ENCODE measurements around the gene ZNF236. TPM values are rescaled to one million over a fixed set of nuclear protein-coding genes. Genes with fewer than 3 reads are reported as not detected.
"Not testable (repeated sequence)": the region's sequence is repeated elsewhere in the genome, so short reads cannot be mapped to it uniquely, and the experiment has no call there.

Gene ZNF236
- total and polyA plus RNA-seq, 4 donors = 0.83 to 8.2 (median 5.0) TPM

DNA sequence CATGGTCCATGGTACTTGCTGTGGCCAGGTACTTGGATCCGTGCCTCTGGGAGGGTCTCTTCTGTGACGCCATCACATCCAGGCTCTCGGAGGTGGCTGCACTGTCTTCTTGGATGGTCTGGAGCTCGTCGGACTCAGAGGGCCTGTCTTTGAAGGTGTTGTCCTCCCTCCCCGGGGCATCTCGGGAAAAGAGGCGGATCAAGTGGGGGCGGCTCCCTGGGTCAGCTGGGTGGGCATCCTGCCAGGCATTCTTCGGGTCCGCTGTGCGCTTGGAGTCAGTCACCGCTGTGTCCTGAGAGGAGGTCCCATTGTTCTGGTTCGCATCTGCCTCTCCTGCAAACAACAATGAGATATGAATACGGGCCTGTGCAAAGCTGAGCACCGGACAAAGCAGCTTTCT, 194.6 kb downstream of the ZNF236 start:
- Histone ChIP-seq H3K4me1 (ENCODE audit: control insufficient read depth in 4 of 4, insufficient read depth in 4 of 4, low read length in 3 of 4) (no peaks in the 10 kb centered on the region), H3K9me3 (ENCODE audit: control insufficient read depth in 4 of 4, low read length in 3 of 4) (no peaks in the 10 kb centered on the region), H3K9ac (ENCODE audit: low read depth in 1 of 2, low read length in 2 of 2) (no peak overlapping the region), H3K27me3 (ENCODE audit: control insufficient read depth in 4 of 4, insufficient read depth in 4 of 4, low read length in 3 of 4) (no peaks in the 10 kb centered on the region), H3K4me3 (ENCODE audit: low read depth in 1 of 3, low read length in 3 of 3) (no peak overlapping the region), H3K27ac (ENCODE audit: low read depth in 1 of 2, low read length in 2 of 2) (no peak overlapping the region), H3K36me3 (ENCODE audit: control insufficient read depth in 4 of 4, insufficient read depth in 3 of 4, low read depth in 1 of 4, low read length in 3 of 4) (peaks cover 3 to 25% (median 13%) of the 10 kb centered on the region in 4 donors)
- no peak for DNase-seq (ENCODE audit: low spot score)
- TF ChIP-seq SP1 (IDR thresholded peaks at IDR 0.05) (no peak), REST (IDR thresholded peaks at IDR 0.05) (no peak), RXRA (IDR thresholded peaks at IDR 0.05) (no peak), NR2F2 (IDR thresholded peaks at IDR 0.05) (no peak), RAD21 (IDR thresholded peaks at IDR 0.05) (no peak), FOXA2 (IDR thresholded peaks at IDR 0.05) (no peak), JUND (IDR thresholded peaks at IDR 0.05) (no peak), TAF1 (conservative IDR thresholded peaks at IDR 0.05) (no peak), HNF4G (IDR thresholded peaks at IDR 0.05) (no peak), YY1 (IDR thresholded peaks at IDR 0.05) (no peak)
- TF ChIP-seq, protein P1, sequence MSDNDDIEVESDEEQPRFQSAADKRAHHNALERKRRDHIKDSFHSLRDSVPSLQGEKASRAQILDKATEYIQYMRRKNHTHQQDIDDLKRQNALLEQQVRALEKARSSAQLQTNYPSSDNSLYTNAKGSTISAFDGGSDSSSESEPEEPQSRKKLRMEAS (IDR thresholded peaks at IDR 0.05) = no peak
- TF ChIP-seq, protein P2, sequence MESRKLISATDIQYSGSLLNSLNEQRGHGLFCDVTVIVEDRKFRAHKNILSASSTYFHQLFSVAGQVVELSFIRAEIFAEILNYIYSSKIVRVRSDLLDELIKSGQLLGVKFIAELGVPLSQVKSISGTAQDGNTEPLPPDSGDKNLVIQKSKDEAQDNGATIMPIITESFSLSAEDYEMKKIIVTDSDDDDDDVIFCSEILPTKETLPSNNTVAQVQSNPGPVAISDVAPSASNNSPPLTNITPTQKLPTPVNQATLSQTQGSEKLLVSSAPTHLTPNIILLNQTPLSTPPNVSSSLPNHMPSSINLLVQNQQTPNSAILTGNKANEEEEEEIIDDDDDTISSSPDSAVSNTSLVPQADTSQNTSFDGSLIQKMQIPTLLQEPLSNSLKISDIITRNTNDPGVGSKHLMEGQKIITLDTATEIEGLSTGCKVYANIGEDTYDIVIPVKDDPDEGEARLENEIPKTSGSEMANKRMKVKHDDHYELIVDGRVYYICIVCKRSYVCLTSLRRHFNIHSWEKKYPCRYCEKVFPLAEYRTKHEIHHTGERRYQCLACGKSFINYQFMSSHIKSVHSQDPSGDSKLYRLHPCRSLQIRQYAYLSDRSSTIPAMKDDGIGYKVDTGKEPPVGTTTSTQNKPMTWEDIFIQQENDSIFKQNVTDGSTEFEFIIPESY (IDR thresholded peaks at IDR 0.05) = no peak
- 96% methylated on average over 16 of the region's 16 CpGs for WGBS

GRCh38 chr18:77017355-77017754, 195.0 kb downstream of the ZNF236 start:
- H3K27ac ChIP-seq (ENCODE audit: low read depth in 1 of 2, low read length in 2 of 2) = no peak overlapping the region
- 91% methylated on average over 6 of the region's 6 CpGs for WGBS
- peaks cover 3 to 25% (median 13%) of the 10 kb centered on the region in 4 donors for H3K36me3 ChIP-seq (ENCODE audit: control insufficient read depth in 4 of 4, insufficient read depth in 3 of 4, low read depth in 1 of 4, low read length in 3 of 4)
- no peak overlapping the region for H3K4me3 ChIP-seq (ENCODE audit: low read depth in 1 of 3, low read length in 3 of 3)
- no peak overlapping the region for H3K9ac ChIP-seq (ENCODE audit: low read depth in 1 of 2, low read length in 2 of 2)
- DNase-seq (ENCODE audit: low spot score) = no peak
- TF ChIP-seq RXRA (IDR thresholded peaks at IDR 0.05) (no peak), SP1 (IDR thresholded peaks at IDR 0.05) (no peak), RAD21 (IDR thresholded peaks at IDR 0.05) (no peak), HNF4G (IDR thresholded peaks at IDR 0.05) (no peak), EGR1 (IDR thresholded peaks at IDR 0.05; ENCODE audit: low read depth in 2 of 2) (no peak), CTCF (IDR thresholded peaks at IDR 0.05; ENCODE audit: low read depth, low read length, missing input control) (no peak)
- TF ChIP-seq, protein P1 (IDR thresholded peaks at IDR 0.05) = no peak
- TF ChIP-seq, protein P2 (IDR thresholded peaks at IDR 0.05) = no peak
- no peaks in the 10 kb centered on the region for H3K4me1 ChIP-seq (ENCODE audit: control insufficient read depth in 4 of 4, insufficient read depth in 4 of 4, low read length in 3 of 4)
- no peaks in the 10 kb centered on the region for H3K9me3 ChIP-seq (ENCODE audit: control insufficient read depth in 4 of 4, low read length in 3 of 4)
- H3K27me3 ChIP-seq (ENCODE audit: control insufficient read depth in 4 of 4, insufficient read depth in 4 of 4, low read length in 3 of 4) = no peaks in the 10 kb centered on the region

GRCh38 chr18:77018650-77019049, 196.3 kb downstream of the ZNF236 start:
- not testable (repeated sequence) for DNase-seq (ENCODE audit: low spot score); H3K27me3 ChIP-seq (ENCODE audit: control insufficient read depth in 4 of 4, insufficient read depth in 4 of 4, low read length in 3 of 4); H3K27ac ChIP-seq (ENCODE audit: low read depth in 1 of 2, low read length in 2 of 2); H3K4me3 ChIP-seq (ENCODE audit: low read depth in 1 of 3, low read length in 3 of 3); H3K4me1 ChIP-seq (ENCODE audit: control insufficient read depth in 4 of 4, insufficient read depth in 4 of 4, low read length in 3 of 4); H3K9me3 ChIP-seq (ENCODE audit: control insufficient read depth in 4 of 4, low read length in 3 of 4); H3K9ac ChIP-seq (ENCODE audit: low read depth in 1 of 2, low read length in 2 of 2)
- peaks cover 3 to 24% (median 13%) of the 10 kb centered on the region in 4 donors for H3K36me3 ChIP-seq (ENCODE audit: control insufficient read depth in 4 of 4, insufficient read depth in 3 of 4, low read depth in 1 of 4, low read length in 3 of 4)

Measured in liver (tissue), 9 donors.